GM08714 (cell line): Measurements from ENCODE around the gene RNF111.

ENCODE experiments used
- H3K4me3 ChIP-seq: fragments of 200-500 bp; sonication (Bioruptor generic); 2 replicates; pipeline ENCODE4 v1.5.1; 2014; ENCODE audit warnings: mild to moderate bottlenecking, low read length, inconsistent platforms
- ZNF274 ChIP-seq: IDR thresholded peaks from 2 replicates; pipeline ENCODE4 v1.6.1; 2012; ENCODE audit warnings: mild to moderate bottlenecking, low read depth, low read length

RNF111 gene

GRCh38 chr15:58987491-58988005, at the start of gene RNF111:
TSS of gene RNF111 (plus strand) at chr15:58987663. CDS start at chr15:59030823, 43,160 bp downstream.
- H3K4me3 ChIP-seq = peak within 1 kb of the TSS; percentile 83
- TF ChIP-seq ZNF274 = no peak

GRCh38 chr15:58947179-58947578, 40.3 kb upstream of the RNF111 start:
- no peak overlapping the region for H3K4me3 ChIP-seq
- no peak for TF ChIP-seq ZNF274

- H3K4me3 ChIP-seq = no peak overlapping the region
- no peak for TF ChIP-seq ZNF274
Measured at GRCh38 chr15:58951388-58952007, 36.0 kb upstream of the RNF111 start.

- TF ChIP-seq ZNF274 = no peak
- H3K4me3 ChIP-seq = no peak overlapping the region
Measured at GRCh38 chr15:58952751-58953150, 34.7 kb upstream of the RNF111 start.

GRCh38 chr15:58957101-58957973, 30.1 kb upstream of the RNF111 start:
- H3K4me3 ChIP-seq = no peak overlapping the region

GRCh38 chr15:58958811-58959210, 28.7 kb upstream of the RNF111 start:
- no peak for TF ChIP-seq ZNF274
- no peak overlapping the region for H3K4me3 ChIP-seq

More at GRCh38 chr15:58957101-58957973, 30.1 kb upstream of the RNF111 start:
- no peak for TF ChIP-seq ZNF274

GRCh38 chr15:58962136-58962535, 25.3 kb upstream of the RNF111 start:
- no peak overlapping the region for H3K4me3 ChIP-seq
- TF ChIP-seq ZNF274 = no peak

GRCh38 chr15:58962662-58963565, 24.5 kb upstream of the RNF111 start:
- TF ChIP-seq ZNF274 = no peak

GRCh38 chr15:58966698-58967097, 20.8 kb upstream of the RNF111 start:
- TF ChIP-seq ZNF274 = no peak
- H3K4me3 ChIP-seq = no peak overlapping the region

More at GRCh38 chr15:58962662-58963565, 24.5 kb upstream of the RNF111 start:
- H3K4me3 ChIP-seq = no peak overlapping the region

- H3K4me3 ChIP-seq = no peak overlapping the region
- TF ChIP-seq ZNF274 = no peak
Measured at GRCh38 chr15:58967479-58967878, 20.0 kb upstream of the RNF111 start.

- H3K4me3 ChIP-seq = no peak overlapping the region
Measured at GRCh38 chr15:58977887-58978286, 9.6 kb upstream of the RNF111 start.

GRCh38 chr15:58980351-58980939, 7.0 kb upstream of the RNF111 start:
- no peak for TF ChIP-seq ZNF274
- 0 out of 2 replicates have a peak overlapping the region, but pooled peaks have one; percentile 39 for H3K4me3 ChIP-seq

More at GRCh38 chr15:58977887-58978286, 9.6 kb upstream of the RNF111 start:
- no peak for TF ChIP-seq ZNF274

GRCh38 chr15:58981808-58982475, 5.5 kb upstream of the RNF111 start:
- no peak for TF ChIP-seq ZNF274
- H3K4me3 ChIP-seq = peak overlapping the region; percentile 46; the same call in 1 of the 2 replicates
